ENCODE data around the gene FSTL1. TPM values are rescaled to one million over a fixed set of nuclear protein-coding genes. Genes with fewer than 3 reads are reported as not detected.

The FSTL1 gene
- polyA plus RNA-seq, 1 of the 3 experiments (the other 2 are of a cell fraction): 329 TPM

- peak overlapping the region; percentile 74 to 95; a peak in 3 of 4 replicates for H3K27ac ChIP-seq (ENCODE audit: low read depth in 2 of 2, low read length in 1 of 2)
- WGBS (ENCODE audit: low lambda C conversion rate): 71% methylated on average over 2 of the region's 2 CpGs
- H3F3A ChIP-seq (replicated peaks; ENCODE audit: insufficient read depth): peaks cover 41% of the 10 kb centered on the region
- H4K20me1 ChIP-seq (ENCODE audit: insufficient read depth): no peaks in the 10 kb centered on the region
- no peak overlapping the region for H3K4me3 ChIP-seq (ENCODE audit: low read depth in 2 of 2, low read length in 1 of 2)
- TF ChIP-seq SIN3A (IDR thresholded peaks at IDR 0.05; ENCODE audit: borderline replicate concordance, low read depth, low read length): peak; percentile 86; the same call in 1 of the 2 replicates
- peak in 1 of 2 experiments; percentile 63; a peak in 2 of 4 replicates for TF ChIP-seq EP300 (IDR thresholded peaks at IDR 0.05; ENCODE audit: borderline replicate concordance in 1 of 2, low read depth in 1 of 2, low read length in 1 of 2)
- TF ChIP-seq MAX (IDR thresholded peaks at IDR 0.05; ENCODE audit: low read depth): peak; percentile 61; the same call in 1 of the 2 replicates
- TF ChIP-seq RCOR1 (IDR thresholded peaks at IDR 0.05; ENCODE audit: low read length): 0 out of 2 replicates have a peak, but pooled peaks have one; percentile 23
- TF ChIP-seq, protein P1, sequence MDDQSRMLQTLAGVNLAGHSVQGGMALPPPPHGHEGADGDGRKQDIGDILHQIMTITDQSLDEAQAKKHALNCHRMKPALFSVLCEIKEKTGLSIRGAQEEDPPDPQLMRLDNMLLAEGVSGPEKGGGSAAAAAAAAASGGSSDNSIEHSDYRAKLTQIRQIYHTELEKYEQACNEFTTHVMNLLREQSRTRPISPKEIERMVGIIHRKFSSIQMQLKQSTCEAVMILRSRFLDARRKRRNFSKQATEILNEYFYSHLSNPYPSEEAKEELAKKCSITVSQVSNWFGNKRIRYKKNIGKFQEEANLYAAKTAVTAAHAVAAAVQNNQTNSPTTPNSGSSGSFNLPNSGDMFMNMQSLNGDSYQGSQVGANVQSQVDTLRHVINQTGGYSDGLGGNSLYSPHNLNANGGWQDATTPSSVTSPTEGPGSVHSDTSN (IDR thresholded peaks at IDR 0.05): peak; percentile 89
- TF ChIP-seq NFIC (IDR thresholded peaks at IDR 0.05; ENCODE audit: borderline replicate concordance): peak; percentile 54
- peak; percentile 51; the same call in 1 of the 2 replicates for TF ChIP-seq TAF1 (IDR thresholded peaks at IDR 0.05; ENCODE audit: borderline replicate concordance, low read depth, low read length)
- TF ChIP-seq YY1 (IDR thresholded peaks at IDR 0.05; ENCODE audit: low read depth): peak; percentile 29; the same call in 1 of the 2 replicates
- peak; percentile 78 for TF ChIP-seq TCF12 (IDR thresholded peaks at IDR 0.05)
- TF ChIP-seq, protein P2, sequence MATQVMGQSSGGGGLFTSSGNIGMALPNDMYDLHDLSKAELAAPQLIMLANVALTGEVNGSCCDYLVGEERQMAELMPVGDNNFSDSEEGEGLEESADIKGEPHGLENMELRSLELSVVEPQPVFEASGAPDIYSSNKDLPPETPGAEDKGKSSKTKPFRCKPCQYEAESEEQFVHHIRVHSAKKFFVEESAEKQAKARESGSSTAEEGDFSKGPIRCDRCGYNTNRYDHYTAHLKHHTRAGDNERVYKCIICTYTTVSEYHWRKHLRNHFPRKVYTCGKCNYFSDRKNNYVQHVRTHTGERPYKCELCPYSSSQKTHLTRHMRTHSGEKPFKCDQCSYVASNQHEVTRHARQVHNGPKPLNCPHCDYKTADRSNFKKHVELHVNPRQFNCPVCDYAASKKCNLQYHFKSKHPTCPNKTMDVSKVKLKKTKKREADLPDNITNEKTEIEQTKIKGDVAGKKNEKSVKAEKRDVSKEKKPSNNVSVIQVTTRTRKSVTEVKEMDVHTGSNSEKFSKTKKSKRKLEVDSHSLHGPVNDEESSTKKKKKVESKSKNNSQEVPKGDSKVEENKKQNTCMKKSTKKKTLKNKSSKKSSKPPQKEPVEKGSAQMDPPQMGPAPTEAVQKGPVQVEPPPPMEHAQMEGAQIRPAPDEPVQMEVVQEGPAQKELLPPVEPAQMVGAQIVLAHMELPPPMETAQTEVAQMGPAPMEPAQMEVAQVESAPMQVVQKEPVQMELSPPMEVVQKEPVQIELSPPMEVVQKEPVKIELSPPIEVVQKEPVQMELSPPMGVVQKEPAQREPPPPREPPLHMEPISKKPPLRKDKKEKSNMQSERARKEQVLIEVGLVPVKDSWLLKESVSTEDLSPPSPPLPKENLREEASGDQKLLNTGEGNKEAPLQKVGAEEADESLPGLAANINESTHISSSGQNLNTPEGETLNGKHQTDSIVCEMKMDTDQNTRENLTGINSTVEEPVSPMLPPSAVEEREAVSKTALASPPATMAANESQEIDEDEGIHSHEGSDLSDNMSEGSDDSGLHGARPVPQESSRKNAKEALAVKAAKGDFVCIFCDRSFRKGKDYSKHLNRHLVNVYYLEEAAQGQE (IDR thresholded peaks at IDR 0.05; ENCODE audit: low read depth, low read length): 0 out of 2 replicates have a peak, but pooled peaks have one; percentile 37
- no peak for TF ChIP-seq ZBTB33 (IDR thresholded peaks at IDR 0.05; ENCODE audit: borderline replicate concordance, low read depth)
- TF ChIP-seq JUND (IDR thresholded peaks at IDR 0.05): peak; percentile 52
- TF ChIP-seq, protein P3, sequence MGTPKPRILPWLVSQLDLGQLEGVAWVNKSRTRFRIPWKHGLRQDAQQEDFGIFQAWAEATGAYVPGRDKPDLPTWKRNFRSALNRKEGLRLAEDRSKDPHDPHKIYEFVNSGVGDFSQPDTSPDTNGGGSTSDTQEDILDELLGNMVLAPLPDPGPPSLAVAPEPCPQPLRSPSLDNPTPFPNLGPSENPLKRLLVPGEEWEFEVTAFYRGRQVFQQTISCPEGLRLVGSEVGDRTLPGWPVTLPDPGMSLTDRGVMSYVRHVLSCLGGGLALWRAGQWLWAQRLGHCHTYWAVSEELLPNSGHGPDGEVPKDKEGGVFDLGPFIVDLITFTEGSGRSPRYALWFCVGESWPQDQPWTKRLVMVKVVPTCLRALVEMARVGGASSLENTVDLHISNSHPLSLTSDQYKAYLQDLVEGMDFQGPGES (IDR thresholded peaks at IDR 0.05; ENCODE audit: low read depth, low read length): no peak
- TF ChIP-seq CHD2 (IDR thresholded peaks at IDR 0.05; ENCODE audit: low read length, partially characterized antibody): no peak
- peak; percentile 40; the same call in 1 of the 2 replicates for TF ChIP-seq FOSL2 (IDR thresholded peaks at IDR 0.05; ENCODE audit: borderline replicate concordance, low read depth)
- peak; percentile 62; the same call in 1 of the 2 replicates for TF ChIP-seq POLR2AphosphoS5 (IDR thresholded peaks at IDR 0.05; ENCODE audit: low read depth, low read length)
- TF ChIP-seq TEAD4 (IDR thresholded peaks at IDR 0.05; ENCODE audit: borderline replicate concordance, insufficient read depth): peak; percentile 78
- no peak for TF ChIP-seq USF1 (IDR thresholded peaks at IDR 0.05; ENCODE audit: borderline replicate concordance, low read depth)
- peak; percentile 61; the same call in 1 of the 2 replicates for TF ChIP-seq RXRA (IDR thresholded peaks at IDR 0.05; ENCODE audit: borderline replicate concordance, low read depth)
- no peaks in the 10 kb centered on the region for H3K79me2 ChIP-seq (ENCODE audit: insufficient read depth)
- H3K9me2 ChIP-seq: no peaks in the 10 kb centered on the region
- peaks cover 0 to 29% of the 10 kb centered on the region in 2 experiments; a peak in 3 of 4 replicates for H3K4me1 ChIP-seq (ENCODE audit: control insufficient read depth in 1 of 2, insufficient read depth in 2 of 2, low read depth in 1 of 2, low read length in 1 of 2)
- no peak overlapping the region for H2AFZ ChIP-seq (ENCODE audit: low read depth)
- H3K9ac ChIP-seq: peak overlapping the region; percentile 42
- ChIA-PET POLR2A (no interaction called here), CTCF (no interaction called here)
- H3K36me3 ChIP-seq (replicated peaks in 1 of 2; ENCODE audit: control insufficient read depth in 1 of 2, insufficient read depth in 2 of 2, low read length in 1 of 2): no peaks in the 10 kb centered on the region
- DNase-seq: no peak
- peaks cover 3% of the 10 kb centered on the region; the same call in 1 of the 2 replicates for H3K9me3 ChIP-seq
- no peaks in the 10 kb centered on the region for H3K27me3 ChIP-seq (ENCODE audit: insufficient read depth)
- peak overlapping the region; percentile 28; the same call in 1 of the 2 replicates for H3K4me2 ChIP-seq
Observed at GRCh38 chr3:120498556-120499346, 48.0 kb upstream of the FSTL1 start.

Data from SK-N-SH (cell line).